HepG2 (cell line): Measurements from ENCODE around the gene PRDM15. TPM values are rescaled to one million over a fixed set of nuclear protein-coding genes. Genes with fewer than 3 reads are reported as not detected.
A peak's percentile ranks its signal among the peaks of the same experiment; 100 is the strongest.

Experiments
- CENPX ChIP-seq: sonication (generic); formaldehyde crosslinking; IDR thresholded peaks from 2 replicates; pipeline ENCODE4 v1.9.0; 2021; ENCODE audit warnings: mild to moderate bottlenecking, missing genetic modification reagents, moderate library complexity
- ERF ChIP-seq: IDR thresholded peaks from 2 replicates; pipeline ENCODE4 v1.6.1; 2018; ENCODE audit warnings: missing biosample characterization, missing genetic modification reagents
- FOXK2 ChIP-seq: fragments of 450-650 bp; IDR thresholded peaks from 2 replicates; pipeline ENCODE4 v1.6.1; 2016
- KDM3A ChIP-seq: IDR thresholded peaks from 2 replicates; pipeline ENCODE4 v1.6.1; 2018; ENCODE audit warnings: low read depth, missing compliant biosample characterization
- KLF16 ChIP-seq, 2 experiments: sonication (generic) in 1 of 2; formaldehyde crosslinking in 1 of 2; IDR thresholded peaks; 2 replicates each; pipeline versions ENCODE4 v1.6.1 to v1.8.0; 2016 to 2023; ENCODE audit warnings: missing genetic modification reagents in 2 of 2, missing compliant biosample characterization in 1 of 2
- LCORL ChIP-seq, 2 experiments: fragments of 450-650 bp in 1 of 2; sonication (generic) in 1 of 2; formaldehyde crosslinking in 1 of 2; IDR thresholded peaks; 2 replicates each; pipeline versions ENCODE4 v1.5.0 to v1.6.1; 2017 to 2020; ENCODE audit warnings: antibody characterized with exemption in 1 of 2, missing genetic modification reagents in 1 of 2
- MATR3 ChIP-seq: sonication (generic); formaldehyde crosslinking; IDR thresholded peaks from 2 replicates; pipeline ENCODE4 v1.4.0; 2020; ENCODE audit warnings: missing genetic modification reagents
- ZNF556 ChIP-seq: sonication (generic); formaldehyde crosslinking; IDR thresholded peaks from 2 replicates; pipeline ENCODE4 v1.4.0; 2020; ENCODE audit warnings: mild to moderate bottlenecking, missing genetic modification reagents, borderline replicate concordance
- ZNF563 ChIP-seq: sonication (generic); formaldehyde crosslinking; IDR thresholded peaks from 2 replicates; pipeline ENCODE4 v1.8.0; 2022; ENCODE audit warnings: mild to moderate bottlenecking, moderate library complexity, missing genetic modification reagents
- ZNF790 ChIP-seq: sonication (generic); formaldehyde crosslinking; IDR thresholded peaks from 2 replicates; pipeline ENCODE4 v1.8.0; 2022; ENCODE audit warnings: missing genetic modification reagents, mild to moderate bottlenecking, borderline replicate concordance
- ZNF878 ChIP-seq: sonication (generic); formaldehyde crosslinking; IDR thresholded peaks from 2 replicates; pipeline ENCODE4 v1.8.1; 2023; ENCODE audit warnings: mild to moderate bottlenecking, missing genetic modification reagents, moderate library complexity
- ZSCAN25 ChIP-seq: sonication (generic); formaldehyde crosslinking; IDR thresholded peaks from 2 replicates; pipeline ENCODE4 v1.8.0; 2022; ENCODE audit warnings: mild to moderate bottlenecking, missing genetic modification reagents
- polyA plus RNA-seq, 8 experiments: library from polyadenylated mRNA; depleted of rRNA in 3 of 8; stranded (reverse) in 7 of 8; unstranded in 1 of 8; fragments of >200 nt; fragmentation: Illumina TruSeq in 4 of 8; extraction: Trizol in 4 of 8; gene quantifications; 2 replicates each; pipeline versions ENCODE4 v1.2.1 to v1.2.3, GENCODE V29; 2011 to 2016; ENCODE audit warnings: low read depth in 4 of 8, missing spikeins in 1 of 8, mixed read lengths in 1 of 8; ENCODE audit not compliant: insufficient read depth in 1 of 8
- total RNA-seq, 5 experiments: library from RNA; depleted of rRNA; stranded (reverse); fragments of >200 nt; fragmentation: Illumina TruSeq; extraction: Trizol; gene quantifications; 2 replicates each; pipeline ENCODE4 v1.2.3, GENCODE V29; 2016; ENCODE audit warnings: low read depth in 1 of 5
- TF ChIP-seq, protein P1 (sequence below): sonication (generic); formaldehyde crosslinking; IDR thresholded peaks from 2 replicates; pipeline ENCODE4 v1.4.0; 2020; ENCODE audit warnings: missing genetic modification reagents
- TF ChIP-seq, protein P2 (sequence below): sonication (generic); formaldehyde crosslinking; IDR thresholded peaks from 2 replicates; pipeline ENCODE4 v1.4.0; 2020; ENCODE audit warnings: missing genetic modification reagents, mild to moderate bottlenecking, borderline replicate concordance
- TF ChIP-seq, protein P3 (sequence below): sonication (generic); formaldehyde crosslinking; IDR thresholded peaks from 2 replicates; pipeline ENCODE4 v1.9.0; 2021; ENCODE audit warnings: mild to moderate bottlenecking, missing genetic modification reagents
- TF ChIP-seq, protein P4 (sequence below): sonication (generic); formaldehyde crosslinking; IDR thresholded peaks from 2 replicates; pipeline ENCODE4 v1.9.0; 2021; ENCODE audit warnings: missing genetic modification reagents, mild to moderate bottlenecking, borderline replicate concordance

PRDM15 gene
- total and polyA plus RNA-seq, 2 of the 13 experiments (the other 11 are each of a cell fraction or from before 2014, with no cell fraction given): 4.0 to 6.9 TPM

DNA sequence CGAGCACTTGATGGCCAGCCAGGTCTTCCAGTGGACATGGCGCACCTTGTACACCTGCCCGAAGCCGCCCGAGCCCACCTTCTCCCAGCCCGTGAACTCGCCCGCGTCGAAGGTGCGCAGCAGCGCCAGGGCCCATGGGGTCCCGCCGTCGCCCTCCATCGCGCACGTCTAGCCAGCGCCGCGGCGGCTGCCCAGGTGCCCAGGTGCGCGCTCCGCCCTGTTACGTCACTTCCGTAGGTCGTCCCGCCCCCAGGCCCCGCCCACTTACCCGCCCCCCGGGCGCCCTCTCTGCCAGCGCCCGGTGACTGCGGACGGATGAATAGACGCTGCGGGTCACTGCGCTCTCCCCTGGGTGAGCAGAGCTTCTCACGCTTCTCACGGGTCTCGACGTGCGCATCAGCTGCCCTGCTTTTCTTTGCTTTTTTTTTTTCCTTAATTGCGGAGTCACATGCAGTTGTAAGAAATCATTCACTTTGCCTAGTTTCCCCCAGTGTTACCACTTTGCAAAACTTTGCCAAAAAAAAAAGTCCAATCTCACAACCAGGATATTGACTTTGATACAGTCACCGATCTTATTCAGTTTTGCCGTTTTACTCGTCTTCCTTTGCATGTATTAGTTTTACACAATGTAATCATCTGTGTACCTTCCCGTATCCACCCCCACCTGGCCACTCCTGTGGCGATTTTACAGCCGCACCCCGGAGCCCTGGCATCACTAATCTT, 112.1 kb downstream of the PRDM15 start, which contains the start of gene RIPK4 (continued):
- TF ChIP-seq ZSCAN25 (CRISPR knock-in tag) (no peak), ZNF790 (CRISPR knock-in tag) (no peak), ZNF556 (CRISPR knock-in tag) (no peak), LCORL (IDR thresholded peaks at IDR 0.05) (no peak), LCORL (CRISPR knock-in tag; IDR thresholded peaks at IDR 0.05) (peak; percentile 31; the same call in 1 of the 2 replicates), ERF (CRISPR knock-in tag) (peak; percentile 80), MATR3 (no peak), CENPX (CRISPR knock-in tag) (no peak), KDM3A (CRISPR knock-in tag) (0 out of 2 replicates have a peak, but pooled peaks have one; percentile 27), KLF16 (CRISPR knock-in tag; IDR thresholded peaks at IDR 0.05) (peak in 1 of 2 experiments; percentile 67; a peak in 1 of 4 replicates), ZNF563 (CRISPR knock-in tag) (no peak), FOXK2 (no peak), ZNF878 (CRISPR knock-in tag) (no peak)
- TF ChIP-seq, protein P1, sequence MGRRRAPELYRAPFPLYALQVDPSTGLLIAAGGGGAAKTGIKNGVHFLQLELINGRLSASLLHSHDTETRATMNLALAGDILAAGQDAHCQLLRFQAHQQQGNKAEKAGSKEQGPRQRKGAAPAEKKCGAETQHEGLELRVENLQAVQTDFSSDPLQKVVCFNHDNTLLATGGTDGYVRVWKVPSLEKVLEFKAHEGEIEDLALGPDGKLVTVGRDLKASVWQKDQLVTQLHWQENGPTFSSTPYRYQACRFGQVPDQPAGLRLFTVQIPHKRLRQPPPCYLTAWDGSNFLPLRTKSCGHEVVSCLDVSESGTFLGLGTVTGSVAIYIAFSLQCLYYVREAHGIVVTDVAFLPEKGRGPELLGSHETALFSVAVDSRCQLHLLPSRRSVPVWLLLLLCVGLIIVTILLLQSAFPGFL: no peak
- TF ChIP-seq, protein P2, sequence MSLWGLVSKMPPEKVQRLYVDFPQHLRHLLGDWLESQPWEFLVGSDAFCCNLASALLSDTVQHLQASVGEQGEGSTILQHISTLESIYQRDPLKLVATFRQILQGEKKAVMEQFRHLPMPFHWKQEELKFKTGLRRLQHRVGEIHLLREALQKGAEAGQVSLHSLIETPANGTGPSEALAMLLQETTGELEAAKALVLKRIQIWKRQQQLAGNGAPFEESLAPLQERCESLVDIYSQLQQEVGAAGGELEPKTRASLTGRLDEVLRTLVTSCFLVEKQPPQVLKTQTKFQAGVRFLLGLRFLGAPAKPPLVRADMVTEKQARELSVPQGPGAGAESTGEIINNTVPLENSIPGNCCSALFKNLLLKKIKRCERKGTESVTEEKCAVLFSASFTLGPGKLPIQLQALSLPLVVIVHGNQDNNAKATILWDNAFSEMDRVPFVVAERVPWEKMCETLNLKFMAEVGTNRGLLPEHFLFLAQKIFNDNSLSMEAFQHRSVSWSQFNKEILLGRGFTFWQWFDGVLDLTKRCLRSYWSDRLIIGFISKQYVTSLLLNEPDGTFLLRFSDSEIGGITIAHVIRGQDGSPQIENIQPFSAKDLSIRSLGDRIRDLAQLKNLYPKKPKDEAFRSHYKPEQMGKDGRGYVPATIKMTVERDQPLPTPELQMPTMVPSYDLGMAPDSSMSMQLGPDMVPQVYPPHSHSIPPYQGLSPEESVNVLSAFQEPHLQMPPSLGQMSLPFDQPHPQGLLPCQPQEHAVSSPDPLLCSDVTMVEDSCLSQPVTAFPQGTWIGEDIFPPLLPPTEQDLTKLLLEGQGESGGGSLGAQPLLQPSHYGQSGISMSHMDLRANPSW (CRISPR knock-in tag): no peak
- TF ChIP-seq, protein P3, sequence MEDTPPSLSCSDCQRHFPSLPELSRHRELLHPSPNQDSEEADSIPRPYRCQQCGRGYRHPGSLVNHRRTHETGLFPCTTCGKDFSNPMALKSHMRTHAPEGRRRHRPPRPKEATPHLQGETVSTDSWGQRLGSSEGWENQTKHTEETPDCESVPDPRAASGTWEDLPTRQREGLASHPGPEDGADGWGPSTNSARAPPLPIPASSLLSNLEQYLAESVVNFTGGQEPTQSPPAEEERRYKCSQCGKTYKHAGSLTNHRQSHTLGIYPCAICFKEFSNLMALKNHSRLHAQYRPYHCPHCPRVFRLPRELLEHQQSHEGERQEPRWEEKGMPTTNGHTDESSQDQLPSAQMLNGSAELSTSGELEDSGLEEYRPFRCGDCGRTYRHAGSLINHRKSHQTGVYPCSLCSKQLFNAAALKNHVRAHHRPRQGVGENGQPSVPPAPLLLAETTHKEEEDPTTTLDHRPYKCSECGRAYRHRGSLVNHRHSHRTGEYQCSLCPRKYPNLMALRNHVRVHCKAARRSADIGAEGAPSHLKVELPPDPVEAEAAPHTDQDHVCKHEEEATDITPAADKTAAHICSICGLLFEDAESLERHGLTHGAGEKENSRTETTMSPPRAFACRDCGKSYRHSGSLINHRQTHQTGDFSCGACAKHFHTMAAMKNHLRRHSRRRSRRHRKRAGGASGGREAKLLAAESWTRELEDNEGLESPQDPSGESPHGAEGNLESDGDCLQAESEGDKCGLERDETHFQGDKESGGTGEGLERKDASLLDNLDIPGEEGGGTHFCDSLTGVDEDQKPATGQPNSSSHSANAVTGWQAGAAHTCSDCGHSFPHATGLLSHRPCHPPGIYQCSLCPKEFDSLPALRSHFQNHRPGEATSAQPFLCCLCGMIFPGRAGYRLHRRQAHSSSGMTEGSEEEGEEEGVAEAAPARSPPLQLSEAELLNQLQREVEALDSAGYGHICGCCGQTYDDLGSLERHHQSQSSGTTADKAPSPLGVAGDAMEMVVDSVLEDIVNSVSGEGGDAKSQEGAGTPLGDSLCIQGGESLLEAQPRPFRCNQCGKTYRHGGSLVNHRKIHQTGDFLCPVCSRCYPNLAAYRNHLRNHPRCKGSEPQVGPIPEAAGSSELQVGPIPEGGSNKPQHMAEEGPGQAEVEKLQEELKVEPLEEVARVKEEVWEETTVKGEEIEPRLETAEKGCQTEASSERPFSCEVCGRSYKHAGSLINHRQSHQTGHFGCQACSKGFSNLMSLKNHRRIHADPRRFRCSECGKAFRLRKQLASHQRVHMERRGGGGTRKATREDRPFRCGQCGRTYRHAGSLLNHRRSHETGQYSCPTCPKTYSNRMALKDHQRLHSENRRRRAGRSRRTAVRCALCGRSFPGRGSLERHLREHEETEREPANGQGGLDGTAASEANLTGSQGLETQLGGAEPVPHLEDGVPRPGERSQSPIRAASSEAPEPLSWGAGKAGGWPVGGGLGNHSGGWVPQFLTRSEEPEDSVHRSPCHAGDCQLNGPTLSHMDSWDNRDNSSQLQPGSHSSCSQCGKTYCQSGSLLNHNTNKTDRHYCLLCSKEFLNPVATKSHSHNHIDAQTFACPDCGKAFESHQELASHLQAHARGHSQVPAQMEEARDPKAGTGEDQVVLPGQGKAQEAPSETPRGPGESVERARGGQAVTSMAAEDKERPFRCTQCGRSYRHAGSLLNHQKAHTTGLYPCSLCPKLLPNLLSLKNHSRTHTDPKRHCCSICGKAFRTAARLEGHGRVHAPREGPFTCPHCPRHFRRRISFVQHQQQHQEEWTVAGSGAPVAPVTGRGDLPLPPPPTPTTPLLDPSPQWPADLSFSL (CRISPR knock-in tag): no peak
- TF ChIP-seq, protein P4, sequence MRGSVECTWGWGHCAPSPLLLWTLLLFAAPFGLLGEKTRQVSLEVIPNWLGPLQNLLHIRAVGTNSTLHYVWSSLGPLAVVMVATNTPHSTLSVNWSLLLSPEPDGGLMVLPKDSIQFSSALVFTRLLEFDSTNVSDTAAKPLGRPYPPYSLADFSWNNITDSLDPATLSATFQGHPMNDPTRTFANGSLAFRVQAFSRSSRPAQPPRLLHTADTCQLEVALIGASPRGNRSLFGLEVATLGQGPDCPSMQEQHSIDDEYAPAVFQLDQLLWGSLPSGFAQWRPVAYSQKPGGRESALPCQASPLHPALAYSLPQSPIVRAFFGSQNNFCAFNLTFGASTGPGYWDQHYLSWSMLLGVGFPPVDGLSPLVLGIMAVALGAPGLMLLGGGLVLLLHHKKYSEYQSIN (CRISPR knock-in tag): no peak
